NCI-H1417 treated with DMSO at 0.1 percent for 48 hours (cell line): ENCODE measurements around the gene CATSPER3.
A peak's percentile ranks its signal among the peaks of the same experiment; 100 is the strongest.
"Not testable (repeated sequence)": the region's sequence is repeated elsewhere in the genome, so short reads cannot be mapped to it uniquely, and the experiment has no call there.

Experiments
- DNase-seq: peaks from one replicate; lab custom pipeline; 2025; lab: John Stamatoyannopoulos, UW

The CATSPER3 gene

GRCh38 chr5:134975078-134975715 lies 7.5 kb downstream of the CATSPER3 start:
- DNase-seq: no peak

GRCh38 chr5:134975843-134976242 lies 8.1 kb downstream of the CATSPER3 start:
- no peak for DNase-seq

GRCh38 chr5:134976841-134977240 lies 9.1 kb downstream of the CATSPER3 start:
- no peak for DNase-seq

- no peak for DNase-seq
Observed at GRCh38 chr5:134979416-134979815, 11.7 kb downstream of the CATSPER3 start.

GRCh38 chr5:134982230-134982629 lies 14.5 kb downstream of the CATSPER3 start:
- DNase-seq: no peak

GRCh38 chr5:134989266-134989830 lies 21.6 kb downstream of the CATSPER3 start:
- no peak for DNase-seq

GRCh38 chr5:134990183-134990582 lies 22.5 kb downstream of the CATSPER3 start:
- not testable (repeated sequence) for DNase-seq

- no peak for DNase-seq
Observed at GRCh38 chr5:134992148-134992547, 24.4 kb downstream of the CATSPER3 start.

GRCh38 chr5:134993161-134993560 lies 25.5 kb downstream of the CATSPER3 start:
- no peak for DNase-seq

GRCh38 chr5:134994560-134995156 lies 27.0 kb downstream of the CATSPER3 start:
- no peak for DNase-seq

- DNase-seq: no peak
Observed at GRCh38 chr5:134995850-134996402, 28.2 kb downstream of the CATSPER3 start.

- no peak for DNase-seq
Observed at GRCh38 chr5:134997015-134997414, 29.3 kb downstream of the CATSPER3 start.

- DNase-seq: not testable (repeated sequence)
Observed at GRCh38 chr5:134998068-134998467, 30.4 kb downstream of the CATSPER3 start.

GRCh38 chr5:135004376-135004775 lies 36.7 kb downstream of the CATSPER3 start:
- DNase-seq: no peak

- DNase-seq: no peak
Observed at GRCh38 chr5:135005076-135005475, 37.4 kb downstream of the CATSPER3 start.

GRCh38 chr5:135007305-135007704 lies 39.6 kb downstream of the CATSPER3 start:
- no peak for DNase-seq

GRCh38 chr5:135007749-135008363 lies 40.1 kb downstream of the CATSPER3 start:
- no peak for DNase-seq

GRCh38 chr5:135008556-135008955 lies 40.8 kb downstream of the CATSPER3 start:
- DNase-seq: no peak

- peak; percentile 8 for DNase-seq
Observed at GRCh38 chr5:135008981-135009735, 41.5 kb downstream of the CATSPER3 start.

GRCh38 chr5:135009736-135010501 lies 42.2 kb downstream of the CATSPER3 start:
- DNase-seq: no peak
